PC-3 (cell line): ENCODE data around the gene SHC4.

Experiments
- EZH2phosphoT487 ChIP-seq: fragments of 300-600 bp; sonication (generic); IDR thresholded peaks from 2 replicates; pipeline ENCODE4 v1.6.1; 2018; ENCODE audit warnings: mild to moderate bottlenecking, antibody characterized with exemption, low read length, borderline replicate concordance
- TF ChIP-seq, protein P1 (sequence below): fragments of 300-600 bp; sonication (generic); conservative IDR thresholded peaks from 2 replicates; pipeline ENCODE4 v1.5.1; 2017; ENCODE audit warnings: antibody characterized with exemption, low read depth, mild to moderate bottlenecking, low read length

GRCh38 chr15:48935236-48935635 is 28.5 kb downstream of the SHC4 start:
- TF ChIP-seq, protein P1, sequence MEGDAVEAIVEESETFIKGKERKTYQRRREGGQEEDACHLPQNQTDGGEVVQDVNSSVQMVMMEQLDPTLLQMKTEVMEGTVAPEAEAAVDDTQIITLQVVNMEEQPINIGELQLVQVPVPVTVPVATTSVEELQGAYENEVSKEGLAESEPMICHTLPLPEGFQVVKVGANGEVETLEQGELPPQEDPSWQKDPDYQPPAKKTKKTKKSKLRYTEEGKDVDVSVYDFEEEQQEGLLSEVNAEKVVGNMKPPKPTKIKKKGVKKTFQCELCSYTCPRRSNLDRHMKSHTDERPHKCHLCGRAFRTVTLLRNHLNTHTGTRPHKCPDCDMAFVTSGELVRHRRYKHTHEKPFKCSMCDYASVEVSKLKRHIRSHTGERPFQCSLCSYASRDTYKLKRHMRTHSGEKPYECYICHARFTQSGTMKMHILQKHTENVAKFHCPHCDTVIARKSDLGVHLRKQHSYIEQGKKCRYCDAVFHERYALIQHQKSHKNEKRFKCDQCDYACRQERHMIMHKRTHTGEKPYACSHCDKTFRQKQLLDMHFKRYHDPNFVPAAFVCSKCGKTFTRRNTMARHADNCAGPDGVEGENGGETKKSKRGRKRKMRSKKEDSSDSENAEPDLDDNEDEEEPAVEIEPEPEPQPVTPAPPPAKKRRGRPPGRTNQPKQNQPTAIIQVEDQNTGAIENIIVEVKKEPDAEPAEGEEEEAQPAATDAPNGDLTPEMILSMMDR = no peak
- no peak for TF ChIP-seq EZH2phosphoT487
